ENCODE data around the gene TMEM50B.

GRCh38 chr21:33461538-33462250 lies 18.1 kb downstream of the TMEM50B start:
- TF ChIP-seq, protein P1, sequence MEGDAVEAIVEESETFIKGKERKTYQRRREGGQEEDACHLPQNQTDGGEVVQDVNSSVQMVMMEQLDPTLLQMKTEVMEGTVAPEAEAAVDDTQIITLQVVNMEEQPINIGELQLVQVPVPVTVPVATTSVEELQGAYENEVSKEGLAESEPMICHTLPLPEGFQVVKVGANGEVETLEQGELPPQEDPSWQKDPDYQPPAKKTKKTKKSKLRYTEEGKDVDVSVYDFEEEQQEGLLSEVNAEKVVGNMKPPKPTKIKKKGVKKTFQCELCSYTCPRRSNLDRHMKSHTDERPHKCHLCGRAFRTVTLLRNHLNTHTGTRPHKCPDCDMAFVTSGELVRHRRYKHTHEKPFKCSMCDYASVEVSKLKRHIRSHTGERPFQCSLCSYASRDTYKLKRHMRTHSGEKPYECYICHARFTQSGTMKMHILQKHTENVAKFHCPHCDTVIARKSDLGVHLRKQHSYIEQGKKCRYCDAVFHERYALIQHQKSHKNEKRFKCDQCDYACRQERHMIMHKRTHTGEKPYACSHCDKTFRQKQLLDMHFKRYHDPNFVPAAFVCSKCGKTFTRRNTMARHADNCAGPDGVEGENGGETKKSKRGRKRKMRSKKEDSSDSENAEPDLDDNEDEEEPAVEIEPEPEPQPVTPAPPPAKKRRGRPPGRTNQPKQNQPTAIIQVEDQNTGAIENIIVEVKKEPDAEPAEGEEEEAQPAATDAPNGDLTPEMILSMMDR (IDR thresholded peaks at IDR 0.05; ENCODE audit: low read length) = no peak
- TF ChIP-seq EZH2 (optimal IDR thresholded peaks at IDR 0.05; ENCODE audit: low read depth, low read length) (no peak), EZH2phosphoT487 (IDR thresholded peaks at IDR 0.05; ENCODE audit: low read length) (no peak)
